Measurements from ENCODE around the gene POU1F1.
"Not testable (repeated sequence)": the region's sequence is repeated elsewhere in the genome, so short reads cannot be mapped to it uniquely, and the experiment has no call there.

Gene POU1F1

GRCh38 chr3:87305517-87305916 lies 29.1 kb upstream of the POU1F1 start:
- Histone ChIP-seq H3K9ac (no peak overlapping the region), H3K27ac (no peak overlapping the region), H2AFZ (ENCODE audit: low read depth) (no peak overlapping the region), H3K4me3 (IDR thresholded peaks at IDR 0.05; ENCODE audit: insufficient read depth, low read depth, low read length) (no peak overlapping the region), H3K27me3 (ENCODE audit: insufficient read depth, low read depth) (no peaks in the 10 kb centered on the region), H3K4me2 (no peak overlapping the region), H3K79me2 (ENCODE audit: insufficient read depth, low read depth) (no peaks in the 10 kb centered on the region), H4K20me1 (ENCODE audit: insufficient read depth) (no peaks in the 10 kb centered on the region), H3K4me1 (ENCODE audit: low read depth, poor library complexity, severe bottlenecking) (no peaks in the 10 kb centered on the region), H3K36me3 (ENCODE audit: insufficient read depth) (no peaks in the 10 kb centered on the region)
- TF ChIP-seq CTCF (conservative IDR thresholded peaks at IDR 0.05; ENCODE audit: low read depth, low read length): no peak

- H4K20me1 ChIP-seq (ENCODE audit: insufficient read depth); H3K4me1 ChIP-seq (ENCODE audit: low read depth, poor library complexity, severe bottlenecking); H2AFZ ChIP-seq (ENCODE audit: low read depth); H3K27ac ChIP-seq; H3K36me3 ChIP-seq (ENCODE audit: insufficient read depth); H3K27me3 ChIP-seq (ENCODE audit: insufficient read depth, low read depth); H3K4me2 ChIP-seq; H3K4me3 ChIP-seq (IDR thresholded peaks at IDR 0.05; ENCODE audit: insufficient read depth, low read depth, low read length); H3K9ac ChIP-seq; H3K79me2 ChIP-seq (ENCODE audit: insufficient read depth, low read depth): not testable (repeated sequence)
These were observed 28.6 kb upstream of the POU1F1 start for GRCh38 chr3:87305031-87305430.

- Histone ChIP-seq H3K4me3 (IDR thresholded peaks at IDR 0.05; ENCODE audit: insufficient read depth, low read depth, low read length) (no peak overlapping the region), H3K4me2 (no peak overlapping the region), H3K27ac (no peak overlapping the region), H4K20me1 (ENCODE audit: insufficient read depth) (no peaks in the 10 kb centered on the region), H3K27me3 (ENCODE audit: insufficient read depth, low read depth) (no peaks in the 10 kb centered on the region), H3K79me2 (ENCODE audit: insufficient read depth, low read depth) (no peaks in the 10 kb centered on the region), H2AFZ (ENCODE audit: low read depth) (no peak overlapping the region), H3K4me1 (ENCODE audit: low read depth, poor library complexity, severe bottlenecking) (no peaks in the 10 kb centered on the region), H3K36me3 (ENCODE audit: insufficient read depth) (no peaks in the 10 kb centered on the region), H3K9ac (no peak overlapping the region)
- TF ChIP-seq CTCF (conservative IDR thresholded peaks at IDR 0.05; ENCODE audit: low read depth, low read length): peak; percentile 53
These were observed 21.8 kb upstream of the POU1F1 start for GRCh38 chr3:87298111-87298718.

GRCh38 chr3:87288446-87288845 lies 12.1 kb upstream of the POU1F1 start:
- Histone ChIP-seq H3K27me3 (ENCODE audit: insufficient read depth, low read depth) (no peaks in the 10 kb centered on the region), H3K9ac (no peak overlapping the region), H3K4me3 (IDR thresholded peaks at IDR 0.05; ENCODE audit: insufficient read depth, low read depth, low read length) (no peak overlapping the region), H4K20me1 (ENCODE audit: insufficient read depth) (no peaks in the 10 kb centered on the region), H3K27ac (no peak overlapping the region), H3K4me2 (no peak overlapping the region), H3K79me2 (ENCODE audit: insufficient read depth, low read depth) (no peaks in the 10 kb centered on the region), H3K36me3 (ENCODE audit: insufficient read depth) (no peaks in the 10 kb centered on the region), H2AFZ (ENCODE audit: low read depth) (no peak overlapping the region), H3K4me1 (ENCODE audit: low read depth, poor library complexity, severe bottlenecking) (no peaks in the 10 kb centered on the region)
- TF ChIP-seq CTCF (conservative IDR thresholded peaks at IDR 0.05; ENCODE audit: low read depth, low read length): no peak

GRCh38 chr3:87287011-87287410 lies 10.6 kb upstream of the POU1F1 start:
- no peak overlapping the region for H3K9ac ChIP-seq
- H2AFZ ChIP-seq (ENCODE audit: low read depth): no peak overlapping the region
- TF ChIP-seq CTCF (conservative IDR thresholded peaks at IDR 0.05; ENCODE audit: low read depth, low read length): no peak

More at GRCh38 chr3:87287011-87287410, 10.6 kb upstream of the POU1F1 start:
- H3K4me1 ChIP-seq (ENCODE audit: low read depth, poor library complexity, severe bottlenecking): no peaks in the 10 kb centered on the region
- H3K27ac ChIP-seq: no peak overlapping the region
- no peak overlapping the region for H3K4me3 ChIP-seq (IDR thresholded peaks at IDR 0.05; ENCODE audit: insufficient read depth, low read depth, low read length)
- no peaks in the 10 kb centered on the region for H4K20me1 ChIP-seq (ENCODE audit: insufficient read depth)
- H3K4me2 ChIP-seq: no peak overlapping the region
- no peaks in the 10 kb centered on the region for H3K79me2 ChIP-seq (ENCODE audit: insufficient read depth, low read depth)
- H3K36me3 ChIP-seq (ENCODE audit: insufficient read depth): no peaks in the 10 kb centered on the region
- H3K27me3 ChIP-seq (ENCODE audit: insufficient read depth, low read depth): no peaks in the 10 kb centered on the region

Data from KMS-11 (cell line).